Measurements from ENCODE around the gene FAAP100. TPM values are rescaled to one million over a fixed set of nuclear protein-coding genes. Genes with fewer than 3 reads are reported as not detected.
A peak's percentile ranks its signal among the peaks of the same experiment; 100 is the strongest.

Gene FAAP100
- polyA plus RNA-seq, 1 of the 3 experiments (the other 2 are of a cell fraction): 18.9 TPM

DNA sequence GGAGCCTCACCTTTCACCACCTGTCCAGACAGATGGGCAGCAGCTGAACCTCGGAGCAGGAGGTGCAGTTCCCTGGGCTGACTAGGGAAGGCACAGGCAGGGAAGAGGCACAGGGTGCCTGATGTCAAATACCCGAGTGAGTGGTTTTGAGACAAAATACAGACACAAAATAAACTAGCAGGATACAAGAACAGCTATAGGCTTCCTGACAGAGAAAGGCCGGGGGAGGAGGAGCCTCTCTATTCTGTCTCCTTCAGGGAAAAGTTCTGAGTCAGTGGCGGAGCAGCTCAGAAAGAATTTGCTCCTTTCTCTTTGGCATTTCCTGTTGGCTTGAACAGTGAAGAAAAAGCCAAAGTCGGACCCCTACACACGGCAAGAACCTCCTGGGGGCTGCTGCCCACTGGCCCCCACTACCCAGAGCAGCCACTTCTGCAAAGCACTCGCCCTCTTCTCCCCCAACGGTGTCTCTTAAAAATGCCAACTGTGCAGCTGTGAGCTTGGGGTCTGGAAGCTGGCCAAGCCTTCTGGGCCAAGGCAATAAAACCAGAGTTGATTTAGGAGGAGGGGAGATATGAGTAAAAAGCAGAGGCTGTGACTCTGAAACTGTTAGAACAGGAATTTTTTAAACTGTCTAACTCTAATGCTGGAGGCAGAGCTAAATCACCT is 14.4 kb upstream of the FAAP100 start (continued):
- TF ChIP-seq ZBTB33 (IDR thresholded peaks at IDR 0.05; ENCODE audit: borderline replicate concordance, low read depth) (peak; percentile 83), MXI1 (IDR thresholded peaks at IDR 0.05; ENCODE audit: low read depth, low read length) (no peak), GATA2 (CRISPR knock-in tag; IDR thresholded peaks at IDR 0.05) (no peak), NFIC (IDR thresholded peaks at IDR 0.05; ENCODE audit: borderline replicate concordance) (peak; percentile 100), SMC3 (IDR thresholded peaks at IDR 0.05; ENCODE audit: low read depth, low read length) (peak; percentile 15; the same call in 1 of the 2 replicates), EZH2phosphoT487 (IDR thresholded peaks at IDR 0.05; ENCODE audit: borderline replicate concordance, low read depth) (no peak), NRF1 (IDR thresholded peaks at IDR 0.05; ENCODE audit: low read depth, low read length) (no peak), RFX5 (IDR thresholded peaks at IDR 0.05; ENCODE audit: low read length) (no peak), FOXM1 (IDR thresholded peaks at IDR 0.05; ENCODE audit: low read depth) (peak; percentile 71)
- TF ChIP-seq, protein P1, sequence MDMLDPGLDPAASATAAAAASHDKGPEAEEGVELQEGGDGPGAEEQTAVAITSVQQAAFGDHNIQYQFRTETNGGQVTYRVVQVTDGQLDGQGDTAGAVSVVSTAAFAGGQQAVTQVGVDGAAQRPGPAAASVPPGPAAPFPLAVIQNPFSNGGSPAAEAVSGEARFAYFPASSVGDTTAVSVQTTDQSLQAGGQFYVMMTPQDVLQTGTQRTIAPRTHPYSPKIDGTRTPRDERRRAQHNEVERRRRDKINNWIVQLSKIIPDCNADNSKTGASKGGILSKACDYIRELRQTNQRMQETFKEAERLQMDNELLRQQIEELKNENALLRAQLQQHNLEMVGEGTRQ (IDR thresholded peaks at IDR 0.05; ENCODE audit: borderline replicate concordance, low read depth, low read length): no peak

- peak overlapping the region; percentile 84 to 93 for H3K27ac ChIP-seq (ENCODE audit: low read depth in 2 of 2, low read length in 1 of 2)
- H3K4me3 ChIP-seq (ENCODE audit: low read depth in 2 of 2, low read length in 1 of 2): no peak overlapping the region
- 96% methylated on average over 16 of the region's 16 CpGs for WGBS (ENCODE audit: low lambda C conversion rate)
- POLR2A ChIA-PET: no interaction called here
- peaks cover 44% of the 10 kb centered on the region for H3F3A ChIP-seq (replicated peaks; ENCODE audit: insufficient read depth)
- H3K79me2 ChIP-seq (ENCODE audit: insufficient read depth): peaks cover 61% of the 10 kb centered on the region
- H4K20me1 ChIP-seq (ENCODE audit: insufficient read depth): no peaks in the 10 kb centered on the region; the same call in 1 of the 2 replicates
- no peak for DNase-seq
- peaks cover 52 to 78% of the 10 kb centered on the region in 2 experiments for H3K36me3 ChIP-seq (replicated peaks in 1 of 2; ENCODE audit: control insufficient read depth in 1 of 2, insufficient read depth in 2 of 2, low read length in 1 of 2)
- no peaks in the 10 kb centered on the region for H3K27me3 ChIP-seq (ENCODE audit: insufficient read depth)
- H3K4me1 ChIP-seq (ENCODE audit: control insufficient read depth in 1 of 2, insufficient read depth in 2 of 2, low read depth in 1 of 2, low read length in 1 of 2): peaks cover 22 to 33% of the 10 kb centered on the region in 2 experiments
- CTCF ChIA-PET: interaction anchor here (1.1 to 3.3 kb wide), 5 partner anchors 9 to 312 kb away, joined by 3 to 27 read pairs (median 4); partner anchors contain the start of gene FAAP100
- no peaks in the 10 kb centered on the region for H3K9me2 ChIP-seq
- 0 out of 2 replicates have a peak overlapping the region, but pooled peaks have one; percentile 21 for H3K9ac ChIP-seq
- no peak overlapping the region for H2AFZ ChIP-seq (ENCODE audit: low read depth)
- H3K9me3 ChIP-seq: no peaks in the 10 kb centered on the region
- peak overlapping the region; percentile 81; the same call in 1 of the 2 replicates for H3K4me2 ChIP-seq
- TF ChIP-seq POLR2AphosphoS5 (IDR thresholded peaks at IDR 0.05; ENCODE audit: low read depth, low read length): no peak
- TF ChIP-seq ZBTB33 (IDR thresholded peaks at IDR 0.05; ENCODE audit: borderline replicate concordance, low read depth): no peak
- TF ChIP-seq, protein P2, sequence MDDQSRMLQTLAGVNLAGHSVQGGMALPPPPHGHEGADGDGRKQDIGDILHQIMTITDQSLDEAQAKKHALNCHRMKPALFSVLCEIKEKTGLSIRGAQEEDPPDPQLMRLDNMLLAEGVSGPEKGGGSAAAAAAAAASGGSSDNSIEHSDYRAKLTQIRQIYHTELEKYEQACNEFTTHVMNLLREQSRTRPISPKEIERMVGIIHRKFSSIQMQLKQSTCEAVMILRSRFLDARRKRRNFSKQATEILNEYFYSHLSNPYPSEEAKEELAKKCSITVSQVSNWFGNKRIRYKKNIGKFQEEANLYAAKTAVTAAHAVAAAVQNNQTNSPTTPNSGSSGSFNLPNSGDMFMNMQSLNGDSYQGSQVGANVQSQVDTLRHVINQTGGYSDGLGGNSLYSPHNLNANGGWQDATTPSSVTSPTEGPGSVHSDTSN (IDR thresholded peaks at IDR 0.05): no peak
- TF ChIP-seq SIN3A (IDR thresholded peaks at IDR 0.05; ENCODE audit: borderline replicate concordance, low read depth, low read length): no peak
- no peak for TF ChIP-seq TCF12 (IDR thresholded peaks at IDR 0.05)
- no peak for TF ChIP-seq TEAD4 (IDR thresholded peaks at IDR 0.05; ENCODE audit: borderline replicate concordance, insufficient read depth)
- no peak for TF ChIP-seq TAF1 (IDR thresholded peaks at IDR 0.05; ENCODE audit: borderline replicate concordance, low read depth, low read length)
- TF ChIP-seq MAX (IDR thresholded peaks at IDR 0.05; ENCODE audit: low read depth): no peak
- no peak for TF ChIP-seq YY1 (IDR thresholded peaks at IDR 0.05; ENCODE audit: low read depth)
- no peak for TF ChIP-seq RFX5 (IDR thresholded peaks at IDR 0.05; ENCODE audit: low read length)
- TF ChIP-seq EZH2phosphoT487 (IDR thresholded peaks at IDR 0.05; ENCODE audit: borderline replicate concordance, low read depth): no peak
- TF ChIP-seq, protein P3, sequence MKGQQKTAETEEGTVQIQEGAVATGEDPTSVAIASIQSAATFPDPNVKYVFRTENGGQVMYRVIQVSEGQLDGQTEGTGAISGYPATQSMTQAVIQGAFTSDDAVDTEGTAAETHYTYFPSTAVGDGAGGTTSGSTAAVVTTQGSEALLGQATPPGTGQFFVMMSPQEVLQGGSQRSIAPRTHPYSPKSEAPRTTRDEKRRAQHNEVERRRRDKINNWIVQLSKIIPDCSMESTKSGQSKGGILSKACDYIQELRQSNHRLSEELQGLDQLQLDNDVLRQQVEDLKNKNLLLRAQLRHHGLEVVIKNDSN (IDR thresholded peaks at IDR 0.05; ENCODE audit: borderline replicate concordance, low read depth): no peak
- no peak for TF ChIP-seq FOXJ3 (CRISPR knock-in tag; IDR thresholded peaks at IDR 0.05)
- no peak for TF ChIP-seq JUND (IDR thresholded peaks at IDR 0.05)
- TF ChIP-seq GABPA (IDR thresholded peaks at IDR 0.05; ENCODE audit: low read depth): no peak
Measured at GRCh38 chr17:81565231-81565630, 13.1 kb upstream of the FAAP100 start.
